H1 (cell line): ENCODE results near the gene TARDBP. TPM values are rescaled to one million over a fixed set of nuclear protein-coding genes. Genes with fewer than 3 reads are reported as not detected.
A peak's percentile ranks its signal among the peaks of the same experiment; 100 is the strongest.

ENCODE experiments used
- CTCF ChIA-PET: fragments of 300-600 bp; sonication (Branson Sonifier 250); formaldehyde crosslinking; loops from one replicate; lab custom pipeline; 2021; ENCODE audit not compliant: partially characterized antibody; lab: Charles Lee
- POLR2A ChIA-PET: fragments of 300-600 bp; sonication (Branson Sonifier 250); formaldehyde crosslinking; loops from one replicate; lab custom pipeline; 2021; ENCODE audit warnings: inconsistent platforms; ENCODE audit not compliant: partially characterized antibody; lab: Charles Lee
- DNase-seq, 2 experiments: peaks; one replicate each; pipeline versions ENCODE4 v3.0.0 to v3.0.0-alpha.2; 2010 to 2022; ENCODE audit warnings: low spot score in 2 of 2, low read depth in 1 of 2, mixed read lengths in 1 of 2
- FAIRE-seq: peaks from 2 replicates; lab custom pipeline; 2011; peaks lifted over from hg19 to GRCh38; lab: Jason Lieb, UNC
- H2AFZ ChIP-seq: 2 replicates; pipeline ENCODE4 v1.8.1; 2012; ENCODE audit warnings: low read length, inconsistent platforms
- H2AK5ac ChIP-seq: 2 replicates; pipeline ENCODE4 v1.6.1; 2013; ENCODE audit warnings: low read depth, low read length
- H2BK120ac ChIP-seq: replicated peaks from 2 replicates; pipeline ENCODE3; 2013; ENCODE audit warnings: low read depth, low read length, inconsistent platforms
- H2BK12ac ChIP-seq: 2 replicates; pipeline ENCODE4 v1.6.1; 2013; ENCODE audit warnings: low read depth, low read length
- H2BK15ac ChIP-seq: 2 replicates; pipeline ENCODE4 v1.6.1; 2013; ENCODE audit warnings: low read length
- H2BK20ac ChIP-seq: 2 replicates; pipeline ENCODE4 v1.6.1; 2013; ENCODE audit warnings: low read length
- H2BK5ac ChIP-seq: 2 replicates; pipeline ENCODE4 v1.6.1; 2013; ENCODE audit warnings: low read depth, low read length
- H3K14ac ChIP-seq: 2 replicates; pipeline ENCODE4 v1.6.1; 2013; ENCODE audit warnings: inconsistent platforms; ENCODE audit not compliant: insufficient read length
- H3K18ac ChIP-seq: 2 replicates; pipeline ENCODE4 v1.6.1; 2013; ENCODE audit warnings: low read length; ENCODE audit errors: extremely low read depth
- H3K23ac ChIP-seq: 2 replicates; pipeline ENCODE4 v1.6.1; 2013; ENCODE audit warnings: inconsistent platforms; ENCODE audit not compliant: insufficient read length
- H3K23me2 ChIP-seq: 2 replicates; pipeline ENCODE4 v1.6.1; 2013; ENCODE audit warnings: low read depth, low read length
- H3K27ac ChIP-seq: 2 replicates; pipeline ENCODE4 v1.6.1; 2011; ENCODE audit warnings: low read depth, low read length, inconsistent platforms
- H3K27me3 ChIP-seq, 4 experiments: replicated peaks in 1 of 4; 1 replicate in 1 of 4; 2 replicates in 3 of 4; pipeline versions ENCODE4 v1.6.1 to v1.8.1; 2011 to 2013; ENCODE audit warnings: low read length in 3 of 4, mild to moderate bottlenecking in 3 of 4, inconsistent platforms in 2 of 4, mixed read lengths in 2 of 4, moderate library complexity in 1 of 4; ENCODE audit not compliant: control insufficient read depth in 3 of 4, insufficient read depth in 3 of 4; ENCODE audit errors: extremely low read depth in 1 of 4
- H3K36me3 ChIP-seq, 4 experiments: 2 replicates each; pipeline versions ENCODE4 v1.6.1 to v1.8.1; 2011 to 2013; ENCODE audit warnings: mild to moderate bottlenecking in 4 of 4, low read length in 3 of 4, moderate library complexity in 2 of 4, control low read depth in 1 of 4, inconsistent platforms in 1 of 4; ENCODE audit not compliant: insufficient read depth in 4 of 4, control insufficient read depth in 2 of 4
- H3K4ac ChIP-seq: replicated peaks from 2 replicates; pipeline ENCODE3; 2013; ENCODE audit warnings: low read length, low read depth, mixed read lengths, inconsistent platforms; ENCODE audit not compliant: insufficient read length
- H3K4me1 ChIP-seq, 4 experiments: replicated peaks in 1 of 4; 1 replicate in 1 of 4; 2 replicates in 3 of 4; pipeline versions ENCODE4 v1.6.1 to v1.8.1; 2011 to 2013; ENCODE audit warnings: low read length in 3 of 4, inconsistent platforms in 2 of 4, mixed read lengths in 1 of 4; ENCODE audit not compliant: insufficient read depth in 4 of 4, control insufficient read depth in 3 of 4
- H3K4me2 ChIP-seq, 2 experiments: 2 replicates each; pipeline versions ENCODE4 v1.6.1 to v1.8.1; 2011 to 2013; ENCODE audit warnings: low read depth in 2 of 2, low read length in 2 of 2, control low read depth in 1 of 2, inconsistent platforms in 1 of 2, mild to moderate bottlenecking in 1 of 2; ENCODE audit not compliant: insufficient read depth in 1 of 2
- H3K4me3 ChIP-seq, 4 experiments: fragments of 200-600, 300-600 bp in 1 of 4; sonication (generic), shearing (Covaris generic), sonication (Bioruptor Twin) in 1 of 4; 2 replicates each; pipeline versions ENCODE4 v1.5.1 to v1.8.1; 2011 to 2016; ENCODE audit warnings: low read length in 4 of 4, low read depth in 3 of 4, control low read depth in 2 of 4, inconsistent platforms in 2 of 4, mild to moderate bottlenecking in 2 of 4, mixed read lengths in 1 of 4, moderate library complexity in 1 of 4; ENCODE audit not compliant: insufficient read depth in 2 of 4; ENCODE audit errors: extremely low read depth in 1 of 4
- H3K56ac ChIP-seq: replicated peaks from 2 replicates; pipeline ENCODE3; 2013; ENCODE audit warnings: low read depth, mild to moderate bottlenecking, mixed read lengths, low read length, inconsistent platforms; ENCODE audit not compliant: insufficient read length
- H3K79me1 ChIP-seq: 2 replicates; pipeline ENCODE4 v1.6.1; 2013; ENCODE audit warnings: low read depth, low read length, control low read depth
- H3K79me2 ChIP-seq, 2 experiments: 2 replicates each; pipeline versions ENCODE4 v1.6.1 to v1.8.1; 2012 to 2013; ENCODE audit warnings: low read length in 2 of 2, mild to moderate bottlenecking in 2 of 2, inconsistent platforms in 1 of 2; ENCODE audit not compliant: insufficient read depth in 2 of 2, control insufficient read depth in 1 of 2
- H3K9ac ChIP-seq, 4 experiments: replicated peaks in 1 of 4; 1 replicate in 1 of 4; 2 replicates in 3 of 4; pipeline versions ENCODE4 v1.6.1 to v1.8.1; 2011 to 2013; ENCODE audit warnings: low read depth in 3 of 4, low read length in 3 of 4, control low read depth in 2 of 4, mild to moderate bottlenecking in 2 of 4, moderate library complexity in 2 of 4, inconsistent platforms in 1 of 4; ENCODE audit errors: extremely low read depth in 1 of 4
- H3K9me3 ChIP-seq, 2 experiments: 2 replicates each; pipeline versions ENCODE4 v1.6.1 to v1.8.1; 2012 to 2013; ENCODE audit warnings: mild to moderate bottlenecking in 2 of 2, moderate library complexity in 2 of 2, control low read depth in 1 of 2, inconsistent platforms in 1 of 2, low read depth in 1 of 2, low read length in 1 of 2, mixed read lengths in 1 of 2; ENCODE audit not compliant: insufficient read depth in 2 of 2
- H4K20me1 ChIP-seq, 2 experiments: replicated peaks in 1 of 2; 2 replicates each; pipeline versions ENCODE3 to v1.8.1; 2011 to 2013; ENCODE audit warnings: inconsistent platforms in 2 of 2, low read length in 2 of 2, mild to moderate bottlenecking in 1 of 2; ENCODE audit not compliant: insufficient read depth in 2 of 2, control insufficient read depth in 1 of 2
- H4K5ac ChIP-seq: 2 replicates; pipeline ENCODE4 v1.6.1; 2013; ENCODE audit warnings: low read length, low read depth, mixed read lengths, inconsistent platforms; ENCODE audit not compliant: insufficient read length
- H4K8ac ChIP-seq: 2 replicates; pipeline ENCODE4 v1.8.0; 2013; ENCODE audit warnings: mild to moderate bottlenecking, moderate library complexity, low read length, inconsistent platforms; ENCODE audit not compliant: insufficient read depth; ENCODE audit errors: extremely low read depth
- H4K91ac ChIP-seq: replicated peaks from 2 replicates; pipeline ENCODE3; 2013; ENCODE audit warnings: low read length, mixed read lengths, inconsistent platforms; ENCODE audit not compliant: insufficient read length
- BCL11A ChIP-seq, 2 experiments: IDR thresholded peaks; one replicate each; pipeline ENCODE4 v1.6.1; 2011; ENCODE audit warnings: low read depth in 2 of 2, low read length in 2 of 2, mild to moderate bottlenecking in 2 of 2
- CREB1 ChIP-seq: IDR thresholded peaks from 2 replicates; pipeline ENCODE4 v1.6.1; 2012; ENCODE audit warnings: inconsistent platforms
- EZH2 ChIP-seq: fragments of 200-600 bp; sonication (generic); IDR thresholded peaks from 2 replicates; pipeline ENCODE4 v1.7.1; 2012; ENCODE audit warnings: low read depth, mild to moderate bottlenecking, moderate library complexity, low read length, inconsistent platforms; ENCODE audit not compliant: severe bottlenecking
- GABPA ChIP-seq: IDR thresholded peaks from 2 replicates; pipeline ENCODE4 v1.6.1; 2011; ENCODE audit warnings: mild to moderate bottlenecking, low read length, moderate library complexity, borderline replicate concordance; ENCODE audit not compliant: insufficient read depth
- GTF2F1 ChIP-seq: IDR thresholded peaks from 2 replicates; pipeline ENCODE4 v1.6.1; 2012; ENCODE audit warnings: low read depth, low read length, improper control_type of control experiment, borderline replicate concordance
- POLR2A ChIP-seq, 2 experiments: IDR thresholded peaks; 1 replicate in 1 of 2; 2 replicates in 1 of 2; pipeline ENCODE4 v1.6.1; 2011; ENCODE audit warnings: low read depth in 2 of 2, low read length in 2 of 2, mild to moderate bottlenecking in 2 of 2; ENCODE audit errors: control extremely low read depth in 1 of 2
- RBBP5 ChIP-seq: IDR thresholded peaks from 2 replicates; pipeline ENCODE4 v1.7.1; 2012; ENCODE audit warnings: low read depth, mild to moderate bottlenecking, inconsistent platforms, low read length, moderate library complexity, borderline replicate concordance
- TBP ChIP-seq: IDR thresholded peaks from 2 replicates; pipeline ENCODE4 v1.6.1; 2011; ENCODE audit warnings: low read depth, low read length, improper control_type of control experiment
- WGBS, 2 experiments: shearing (Covaris generic) in 1 of 2; methylation state at CpG; one replicate each; pipeline versions ENCODE4 v1.1.6 to v1.1.7; 2013 to 2015; ENCODE audit warnings: low lambda C conversion rate in 2 of 2, mixed read lengths in 2 of 2, inconsistent platforms in 1 of 2, low coverage in 1 of 2, missing lambda C conversion rate in 1 of 2; ENCODE audit not compliant: insufficient replicate concordance in 2 of 2, insufficient coverage in 1 of 2, insufficient read length in 1 of 2; ENCODE audit errors: extremely low coverage in 1 of 2, missing lambda C conversion rate in 1 of 2; 5-methylcytosine and 5-hydroxymethylcytosine counted together
- polyA plus RNA-seq, 7 experiments: library from polyadenylated mRNA; depleted of rRNA in 3 of 7; stranded (reverse) in 5 of 7; unstranded in 2 of 7; fragments of >200 nt in 5 of 7; fragments of 200-250 nt in 2 of 7; gene quantifications; 1 replicate in 5 of 7; 2 replicates in 1 of 7; 4 replicates in 1 of 7; pipeline versions ENCODE4 v1.2.1 to v1.2.3, GENCODE V29; 2011 to 2013; ENCODE audit warnings: missing spikeins in 2 of 7, mixed read lengths in 2 of 7
- total RNA-seq: library from RNA; stranded (reverse); fragmentation: NEBNext Ultra II Directional; extraction: Animal tissue kit (Norgen Biotek cat#: 25700); gene quantifications from 2 replicates; pipeline ENCODE4 v1.2.1, GENCODE V29; 2021

Gene TARDBP
- total and polyA plus RNA-seq, 2 of the 8 experiments (the other 6 are each of a cell fraction or from before 2014, with no cell fraction given) = 144 to 240 TPM

GRCh38 chr1:10968411-10968826 is 44.0 kb upstream of the TARDBP start:
- Histone ChIP-seq H2BK5ac (no peak overlapping the region), H4K8ac (no peak overlapping the region), H3K23me2 (no peaks in the 10 kb centered on the region), H3K4me2 (peak overlapping the region; percentile 1 to 44; a peak in 2 of 4 replicates), H3K36me3 (no peaks in the 10 kb centered on the region), H3K27me3 (no peaks in the 10 kb centered on the region), H3K4me3 (no peak overlapping the region), H3K14ac (no peak overlapping the region), H2BK12ac (no peak overlapping the region), H3K79me1 (no peaks in the 10 kb centered on the region), H4K5ac (no peak overlapping the region), H3K4me1 (peaks cover 2 to 16% (median 10%) of the 10 kb centered on the region in 4 experiments), H3K18ac (no peak overlapping the region), H2BK20ac (no peak overlapping the region), H2AK5ac (no peak overlapping the region), H3K4ac (no peak overlapping the region), H2BK120ac (no peak overlapping the region), H2BK15ac (no peak overlapping the region), H3K27ac (no peak overlapping the region), H2AFZ (no peak overlapping the region), H3K23ac (no peak overlapping the region), H4K91ac (no peak overlapping the region), H4K20me1 (no peaks in the 10 kb centered on the region), H3K9me3 (no peaks in the 10 kb centered on the region), H3K56ac (no peak overlapping the region), H3K9ac (no peak overlapping the region), H3K79me2 (no peaks in the 10 kb centered on the region)
- no peak for FAIRE-seq
- WGBS, 2 experiments = 71% methylated on average over 13 of the region's 13 CpGs; no CpG with 5 or more reads in 1 of the 2 experiments
- DNase-seq = no peak
- CTCF ChIA-PET = interaction anchor here (1.3 to 3.3 kb wide), 5 partner anchors 8 to 69 kb away, joined by 3 to 8 read pairs (median 5); no protein-coding TSS in a partner anchor
- POLR2A ChIA-PET = interaction anchor here (1.2 to 2.4 kb wide), 2 partner anchors 11 to 44 kb away, joined by 3 to 6 read pairs; partner anchors contain the start of gene TARDBP
- TF ChIP-seq GTF2F1 (no peak), CREB1 (no peak), GABPA (no peak), EZH2 (no peak), POLR2A (IDR thresholded peaks at IDR 0.05; ENCODE audit: control extremely low read depth in 1 of 2, low read depth in 2 of 2, low read length in 2 of 2) (no peak), RBBP5 (no peak), TBP (no peak), BCL11A (IDR thresholded peaks at IDR 0.05; ENCODE audit: low read depth in 2 of 2, low read length in 2 of 2) (no peak)
